GM18517 (cell line): Measurements from ENCODE around the gene SLC14A1.

ENCODE experiments used
- ATAC-seq: cut with Tn5 transposase; IDR thresholded peaks from one replicate; pipeline ENCODE4 v1.9.1; 2021; ENCODE audit warnings: mild to moderate bottlenecking, moderate library complexity; ENCODE audit not compliant: unreplicated experiment

The SLC14A1 gene

GRCh38 chr18:45792506-45793263, 68.7 kb downstream of the SLC14A1 start:
- ATAC-seq = no peak

GRCh38 chr18:45793264-45793965, 69.4 kb downstream of the SLC14A1 start:
- ATAC-seq = no peak

GRCh38 chr18:45801416-45802004, 77.5 kb downstream of the SLC14A1 start:
- no peak for ATAC-seq
